DMS114 treated with DMSO at 0.1 percent for 48 hours (cell line): Measurements from ENCODE around the gene SLC9A9.

Source experiments
- DNase-seq: peaks from one replicate; lab custom pipeline; 2025; ENCODE audit not compliant: unreplicated experiment; lab: John Stamatoyannopoulos, UW

SLC9A9 gene

GRCh38 chr3:143333367-143333766 is 514.9 kb downstream of the SLC9A9 start:
- DNase-seq, result no peak

- DNase-seq, result no peak
These were observed 516.2 kb downstream of the SLC9A9 start for GRCh38 chr3:143332026-143332425.

- no peak for DNase-seq
These were observed 516.9 kb downstream of the SLC9A9 start for GRCh38 chr3:143331350-143331749.

- DNase-seq, result no peak
These were observed 517.9 kb downstream of the SLC9A9 start for GRCh38 chr3:143330296-143330868.

- no peak for DNase-seq
These were observed 518.6 kb downstream of the SLC9A9 start for GRCh38 chr3:143329567-143330211.

GRCh38 chr3:143328451-143328850 is 519.8 kb downstream of the SLC9A9 start:
- DNase-seq, result no peak

GRCh38 chr3:143326983-143327778 is 521.1 kb downstream of the SLC9A9 start:
- no peak for DNase-seq

- DNase-seq, result no peak
These were observed 527.1 kb downstream of the SLC9A9 start for GRCh38 chr3:143321058-143321769.

GRCh38 chr3:143315766-143316165 is 532.5 kb downstream of the SLC9A9 start:
- DNase-seq, result no peak

- no peak for DNase-seq
These were observed 533.8 kb downstream of the SLC9A9 start for GRCh38 chr3:143314251-143315093.

GRCh38 chr3:143313893-143314188 is 534.4 kb downstream of the SLC9A9 start:
- DNase-seq, result no peak

GRCh38 chr3:143313025-143313892 is 535.0 kb downstream of the SLC9A9 start:
- DNase-seq, result no peak

- DNase-seq, result no peak
These were observed 537.2 kb downstream of the SLC9A9 start for GRCh38 chr3:143311096-143311495.

GRCh38 chr3:143309705-143310104 is 538.6 kb downstream of the SLC9A9 start:
- DNase-seq, result no peak

- no peak for DNase-seq
These were observed 540.6 kb downstream of the SLC9A9 start for GRCh38 chr3:143307613-143308183.

GRCh38 chr3:143306407-143306806 is 541.9 kb downstream of the SLC9A9 start:
- DNase-seq, result no peak

- DNase-seq, result no peak
These were observed 545.6 kb downstream of the SLC9A9 start for GRCh38 chr3:143302638-143303171.

- DNase-seq, result no peak
These were observed 547.0 kb downstream of the SLC9A9 start for GRCh38 chr3:143301031-143301901.
